Activated CD8-positive, alpha-beta memory T cell treated with anti-CD3 and anti-CD28 coated beads, Interleukin-2, amount 50 U/mL, for 1 hour (primary cell): ENCODE results near the gene ZNF888.
A peak's percentile ranks its signal among the peaks of the same experiment; 100 is the strongest.
"Not testable (repeated sequence)": the region's sequence is repeated elsewhere in the genome, so short reads cannot be mapped to it uniquely, and the experiment has no call there.

Source experiments
- DNase-seq: peaks from one replicate; pipeline ENCODE4 v3.0.0-alpha.2; 2020; ENCODE audit errors: extremely low read depth

The ZNF888 gene

DNA sequence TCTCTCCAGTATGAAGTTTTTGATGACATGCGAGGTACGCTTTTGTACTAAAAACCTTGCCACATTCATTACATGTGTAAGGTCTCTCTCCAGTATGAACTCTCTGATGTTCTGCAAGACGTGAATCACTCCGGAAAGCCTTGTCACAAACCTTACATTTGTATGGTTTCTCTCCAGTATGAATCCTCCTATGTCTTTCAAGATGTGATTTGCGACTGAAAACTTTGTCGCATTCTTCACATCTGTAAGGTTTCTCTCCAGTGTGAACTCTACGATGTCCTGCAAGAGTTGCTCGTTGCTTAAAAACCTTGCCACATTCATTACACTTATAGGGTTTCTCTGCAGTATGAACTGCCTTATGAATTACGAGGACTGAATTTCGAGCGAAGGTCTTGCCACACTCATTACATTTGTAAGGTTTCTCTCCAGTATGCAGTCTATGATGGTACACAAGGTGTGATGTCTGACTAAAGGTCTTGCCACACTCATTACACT lies 42.3 kb downstream of the ZNF888 start:
- no peak for DNase-seq

GRCh38 chr19:52872996-52873395 lies 50.2 kb downstream of the ZNF888 start:
- not testable (repeated sequence) for DNase-seq

DNA sequence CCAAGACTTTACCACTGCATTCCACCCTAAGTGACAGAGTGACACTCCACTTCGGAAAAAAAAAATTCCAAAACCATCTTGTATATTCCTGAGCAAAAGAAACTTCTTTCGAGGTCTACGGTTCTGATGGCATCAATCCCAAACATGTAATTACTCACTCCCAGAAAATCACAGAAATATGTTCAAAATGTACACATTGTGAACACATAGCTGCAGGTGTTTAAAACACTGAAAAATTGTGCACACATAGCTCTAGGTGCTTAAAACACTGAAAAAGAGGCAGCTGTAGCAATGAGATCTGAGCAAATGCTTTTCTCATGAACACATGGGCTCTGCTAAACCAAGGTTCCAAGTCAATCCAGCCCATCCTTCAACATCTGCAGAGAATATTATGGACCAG lies 51.8 kb downstream of the ZNF888 start:
- DNase-seq = no peak

DNA sequence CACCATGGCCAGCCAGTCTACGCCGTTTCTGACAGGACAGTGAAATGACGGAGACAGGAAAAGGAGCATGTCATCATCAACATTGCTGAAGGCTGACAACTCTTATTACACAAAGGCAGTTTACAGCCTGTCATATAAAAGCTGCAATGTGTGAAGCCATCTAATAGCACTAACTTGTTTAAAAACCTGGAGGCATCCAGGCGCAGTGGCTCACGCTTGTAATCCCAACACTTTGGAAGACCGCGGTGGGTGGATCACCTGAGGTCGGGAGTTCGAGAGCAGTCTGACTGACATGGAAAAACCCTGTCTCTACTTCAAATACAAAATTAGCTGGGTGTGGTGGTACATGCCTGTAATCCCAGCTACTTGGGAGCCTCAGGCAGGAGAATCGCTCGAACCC lies 55.2 kb downstream of the ZNF888 start:
- DNase-seq = not testable (repeated sequence)

GRCh38 chr19:52857378-52858191 lies 65.6 kb downstream of the ZNF888 start, which contains the start of gene ZNF468:
Gene ZNF468, minus strand, starts transcription at chr19:52857619. Its CDS starts 3,347 bp downstream, at chr19:52854272.
- peak; percentile 12 for DNase-seq

- DNase-seq = not testable (repeated sequence)
These were observed 66.5 kb downstream of the ZNF888 start for GRCh38 chr19:52856540-52857377.
